ENCODE data around the gene PVALEF. TPM values are rescaled to one million over a fixed set of nuclear protein-coding genes. Genes with fewer than 3 reads are reported as not detected.

The PVALEF gene
- total RNA-seq, 1 donor from 2014 or later: not detected

DNA sequence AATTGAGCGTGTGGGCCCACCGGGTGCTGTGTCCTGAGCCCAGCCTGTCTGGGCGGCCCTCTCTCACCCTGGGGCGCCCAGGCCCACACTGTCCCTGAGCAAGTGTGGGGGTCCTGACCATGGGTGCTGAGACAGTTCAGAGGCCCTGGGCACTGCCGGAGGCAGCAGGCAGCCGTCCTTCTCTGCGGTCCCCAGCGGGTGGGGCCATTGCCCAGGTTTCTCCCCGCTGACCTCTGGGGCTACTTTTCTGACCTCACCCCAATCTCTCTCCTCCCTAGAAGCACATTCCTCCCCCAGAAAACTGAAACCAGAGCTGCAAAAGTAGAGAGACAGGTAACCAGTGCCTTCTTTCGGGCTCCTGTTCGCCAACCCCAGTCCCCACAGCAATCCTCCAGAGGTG is 36.0 kb upstream of the PVALEF start:
- Mint-ChIP-seq H3K27me3 (ENCODE audit: low read depth) (no peaks in the 10 kb centered on the region), H3K9me3 (ENCODE audit: low read depth) (no peaks in the 10 kb centered on the region), H3K36me3 (ENCODE audit: low read depth) (no peaks in the 10 kb centered on the region), H3K27ac (ENCODE audit: unreplicated experiment) (no peak overlapping the region), H3K4me3 (ENCODE audit: unreplicated experiment) (no peak overlapping the region), H3K4me1 (ENCODE audit: low read depth) (no peaks in the 10 kb centered on the region)
- TF ChIP-seq, protein P1, sequence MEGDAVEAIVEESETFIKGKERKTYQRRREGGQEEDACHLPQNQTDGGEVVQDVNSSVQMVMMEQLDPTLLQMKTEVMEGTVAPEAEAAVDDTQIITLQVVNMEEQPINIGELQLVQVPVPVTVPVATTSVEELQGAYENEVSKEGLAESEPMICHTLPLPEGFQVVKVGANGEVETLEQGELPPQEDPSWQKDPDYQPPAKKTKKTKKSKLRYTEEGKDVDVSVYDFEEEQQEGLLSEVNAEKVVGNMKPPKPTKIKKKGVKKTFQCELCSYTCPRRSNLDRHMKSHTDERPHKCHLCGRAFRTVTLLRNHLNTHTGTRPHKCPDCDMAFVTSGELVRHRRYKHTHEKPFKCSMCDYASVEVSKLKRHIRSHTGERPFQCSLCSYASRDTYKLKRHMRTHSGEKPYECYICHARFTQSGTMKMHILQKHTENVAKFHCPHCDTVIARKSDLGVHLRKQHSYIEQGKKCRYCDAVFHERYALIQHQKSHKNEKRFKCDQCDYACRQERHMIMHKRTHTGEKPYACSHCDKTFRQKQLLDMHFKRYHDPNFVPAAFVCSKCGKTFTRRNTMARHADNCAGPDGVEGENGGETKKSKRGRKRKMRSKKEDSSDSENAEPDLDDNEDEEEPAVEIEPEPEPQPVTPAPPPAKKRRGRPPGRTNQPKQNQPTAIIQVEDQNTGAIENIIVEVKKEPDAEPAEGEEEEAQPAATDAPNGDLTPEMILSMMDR (IDR thresholded peaks at IDR 0.05): peak; percentile 28
- DNase-seq (ENCODE audit: low spot score): no peak

DNA sequence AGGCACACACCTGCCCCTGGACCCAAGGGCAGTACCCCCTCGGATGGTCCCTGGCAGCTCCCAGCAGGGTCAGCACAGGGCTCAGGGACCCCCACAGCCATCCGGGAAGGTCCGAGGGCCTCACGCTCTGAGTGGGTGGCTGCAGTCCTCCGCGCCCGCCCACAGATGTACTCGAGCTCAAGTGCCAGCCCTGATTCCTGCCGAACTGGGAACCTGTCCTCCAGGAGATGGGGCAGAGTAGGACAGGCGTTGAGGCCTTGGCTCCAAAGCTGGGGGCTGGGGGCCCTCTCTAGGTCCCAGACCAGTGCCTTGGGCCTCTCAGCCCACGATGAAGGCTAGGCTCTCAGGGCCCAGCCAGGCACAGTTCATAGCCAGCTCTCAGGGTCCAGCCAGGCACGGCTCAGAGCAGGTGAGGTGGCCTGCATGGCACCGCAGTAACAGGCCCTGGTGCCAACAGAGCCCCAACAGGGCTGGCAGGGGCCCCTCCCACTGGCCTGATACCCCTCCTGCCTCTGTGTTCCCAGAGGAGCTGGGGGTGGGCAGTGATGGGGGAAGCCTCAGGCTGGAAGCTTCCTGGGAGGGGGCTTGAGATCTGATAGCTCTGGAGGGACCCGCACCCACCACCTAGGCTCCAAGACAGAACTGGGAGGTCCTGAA is 35.5 kb upstream of the PVALEF start:
- no peak overlapping the region for H3K4me3 Mint-ChIP-seq (ENCODE audit: unreplicated experiment)
- no peaks in the 10 kb centered on the region for H3K4me1 Mint-ChIP-seq (ENCODE audit: low read depth)
- TF ChIP-seq, protein P1 (IDR thresholded peaks at IDR 0.05): no peak
- DNase-seq (ENCODE audit: low spot score): no peak
- no peaks in the 10 kb centered on the region for H3K27me3 Mint-ChIP-seq (ENCODE audit: low read depth)
- no peak overlapping the region for H3K27ac Mint-ChIP-seq (ENCODE audit: unreplicated experiment)
- no peaks in the 10 kb centered on the region for H3K9me3 Mint-ChIP-seq (ENCODE audit: low read depth)
- H3K36me3 Mint-ChIP-seq (ENCODE audit: low read depth): no peaks in the 10 kb centered on the region

DNA sequence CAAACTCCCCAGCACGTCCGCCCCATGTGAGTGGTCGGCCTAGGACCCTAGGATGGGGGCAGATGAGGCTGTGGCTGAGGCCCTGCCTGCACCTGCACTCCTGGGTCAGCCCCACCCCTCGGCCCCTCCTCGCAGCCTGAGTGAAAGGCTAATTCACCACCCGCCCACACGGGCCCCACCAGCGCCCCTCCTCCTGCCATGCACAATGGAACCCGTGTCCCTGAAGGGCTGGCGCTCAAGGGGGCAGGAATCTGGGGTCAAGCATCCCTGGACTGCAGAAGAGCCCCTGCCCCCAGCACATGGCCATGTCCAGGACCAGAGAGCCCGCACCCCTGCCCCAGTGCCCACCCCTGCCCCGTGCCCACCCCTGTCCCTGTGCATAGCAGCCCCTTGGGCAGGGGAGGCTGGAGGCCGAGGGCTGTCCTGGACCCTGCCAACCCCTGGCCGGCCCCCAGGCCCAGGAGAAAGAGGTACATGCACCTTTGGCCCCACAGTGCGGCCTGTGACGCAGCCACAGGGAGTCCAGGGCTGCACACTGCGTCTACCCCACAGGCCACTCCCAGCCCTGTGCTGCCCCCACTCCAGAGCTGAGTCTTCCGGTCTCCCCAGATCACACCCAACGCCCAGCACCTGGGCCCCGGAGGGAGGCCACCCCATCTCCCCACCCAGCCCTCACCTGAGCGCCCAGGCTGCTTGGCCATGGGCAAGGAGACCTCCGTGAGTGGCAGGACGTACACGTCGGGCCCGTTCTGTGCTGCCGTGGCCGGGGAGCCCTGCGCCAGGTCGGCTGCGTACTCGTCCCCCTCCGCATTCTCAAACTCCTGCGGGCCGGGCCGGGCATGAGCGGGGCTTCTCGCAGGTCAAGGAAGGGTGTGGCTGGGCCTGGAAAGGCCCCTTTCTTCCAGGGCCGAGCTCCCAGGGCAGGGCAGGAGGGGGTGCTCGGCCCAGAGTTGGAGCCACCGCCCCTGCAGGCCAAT is 34.6 kb upstream of the PVALEF start:
- Mint-ChIP-seq H3K9me3 (ENCODE audit: low read depth) (no peaks in the 10 kb centered on the region), H3K36me3 (ENCODE audit: low read depth) (no peaks in the 10 kb centered on the region), H3K4me3 (ENCODE audit: unreplicated experiment) (no peak overlapping the region), H3K27ac (ENCODE audit: unreplicated experiment) (no peak overlapping the region), H3K4me1 (ENCODE audit: low read depth) (no peaks in the 10 kb centered on the region), H3K27me3 (ENCODE audit: low read depth) (peaks cover 4% of the 10 kb centered on the region)
- TF ChIP-seq, protein P1 (IDR thresholded peaks at IDR 0.05): no peak
- DNase-seq (ENCODE audit: low spot score): no peak

DNA sequence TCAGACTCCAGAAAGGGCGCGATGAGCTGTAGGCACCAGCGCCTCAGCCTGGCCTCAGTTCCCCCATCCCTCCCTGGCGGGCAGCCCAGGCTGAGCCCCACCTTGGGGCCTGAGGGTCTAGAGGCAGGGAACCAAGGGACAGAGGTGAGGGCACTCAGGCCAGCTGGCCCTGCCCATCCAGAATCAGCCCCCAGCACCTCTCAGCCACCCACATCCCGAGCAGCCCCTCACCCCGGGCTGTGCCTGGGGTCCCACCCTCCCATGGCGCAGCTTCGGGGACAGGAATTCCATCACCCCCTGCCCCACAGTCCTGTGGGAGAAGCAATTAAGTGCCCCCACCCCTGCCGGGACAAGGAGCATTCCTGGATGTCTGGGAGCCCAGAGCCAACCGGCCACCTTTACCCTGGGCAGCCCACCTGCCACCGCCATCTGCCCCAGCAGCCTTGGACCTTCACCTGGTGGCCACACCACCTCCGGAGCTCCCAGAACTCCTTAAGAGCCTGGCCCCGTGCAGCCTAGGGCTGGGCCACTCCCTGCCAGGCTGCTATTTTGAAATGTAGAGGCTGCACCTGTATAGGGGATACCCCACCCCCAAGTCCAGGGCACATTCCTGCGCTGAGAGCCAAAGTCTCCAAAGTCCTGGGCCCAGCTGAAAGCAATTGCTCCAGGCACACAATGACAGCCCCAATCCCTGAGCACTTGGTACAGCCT is 33.7 kb upstream of the PVALEF start:
- Mint-ChIP-seq H3K4me3 (ENCODE audit: unreplicated experiment) (no peak overlapping the region), H3K27me3 (ENCODE audit: low read depth) (peaks cover 4% of the 10 kb centered on the region), H3K36me3 (ENCODE audit: low read depth) (no peaks in the 10 kb centered on the region), H3K9me3 (ENCODE audit: low read depth) (no peaks in the 10 kb centered on the region), H3K27ac (ENCODE audit: unreplicated experiment) (no peak overlapping the region), H3K4me1 (ENCODE audit: low read depth) (no peaks in the 10 kb centered on the region)
- DNase-seq (ENCODE audit: low spot score): no peak
- TF ChIP-seq, protein P1 (IDR thresholded peaks at IDR 0.05): no peak

DNA sequence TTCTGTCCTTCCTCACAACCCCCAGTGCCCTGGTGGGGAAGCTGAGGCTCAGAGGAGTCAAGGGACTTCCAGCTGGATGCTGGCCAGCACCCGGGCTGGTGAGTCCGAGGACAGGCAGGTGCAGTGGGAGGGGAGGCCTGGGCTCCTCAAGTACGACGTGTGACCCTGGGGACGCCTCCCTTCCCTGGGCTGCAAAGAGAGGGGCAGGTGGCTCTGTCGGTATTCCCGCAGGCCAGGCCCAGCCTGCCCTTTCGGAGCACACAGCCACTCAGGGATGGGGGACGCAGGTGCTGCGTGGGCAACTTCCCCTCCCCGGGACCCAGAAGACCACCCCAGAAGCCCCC is 33.1 kb upstream of the PVALEF start:
- Mint-ChIP-seq H3K4me1 (ENCODE audit: low read depth) (no peaks in the 10 kb centered on the region), H3K36me3 (ENCODE audit: low read depth) (no peaks in the 10 kb centered on the region), H3K4me3 (ENCODE audit: unreplicated experiment) (no peak overlapping the region), H3K27ac (ENCODE audit: unreplicated experiment) (no peak overlapping the region), H3K9me3 (ENCODE audit: low read depth) (no peaks in the 10 kb centered on the region), H3K27me3 (ENCODE audit: low read depth) (peaks cover 4% of the 10 kb centered on the region)
- DNase-seq (ENCODE audit: low spot score): no peak
- TF ChIP-seq, protein P1 (IDR thresholded peaks at IDR 0.05): no peak

All from chondrocyte (in vitro differentiated cells).